ENCODE measurements around the gene GABRD.

GRCh38 chr1:2037314-2037979 is 18.3 kb downstream of the GABRD start:
- TF ChIP-seq CTCF (IDR thresholded peaks at IDR 0.05; ENCODE audit: low read depth, low read length, poor library complexity, severe bottlenecking): no peak
- no peak for TF ChIP-seq EZH2phosphoT487 (IDR thresholded peaks at IDR 0.05; ENCODE audit: borderline replicate concordance, low read length)
